ENCODE measurements around the gene HIPK3. TPM values are rescaled to one million over a fixed set of nuclear protein-coding genes. Genes with fewer than 3 reads are reported as not detected.
"Not testable (repeated sequence)": the region's sequence is repeated elsewhere in the genome, so short reads cannot be mapped to it uniquely, and the experiment has no call there.

Gene HIPK3
- total RNA-seq, 2 donors from 2014 or later, result 202 to 226 TPM

GRCh38 chr11:33291004-33291777 is 34.0 kb downstream of the HIPK3 start:
- ATAC-seq, result peak; percentile 91 to 97
- intact Hi-C loops (cut with DNase I), result no loop called here
- no peak for DNase-seq

- intact Hi-C loops (cut with DNase I), result no loop called here
- no peak for ATAC-seq
Observed at GRCh38 chr11:33292311-33292710, 35.1 kb downstream of the HIPK3 start.

DNA sequence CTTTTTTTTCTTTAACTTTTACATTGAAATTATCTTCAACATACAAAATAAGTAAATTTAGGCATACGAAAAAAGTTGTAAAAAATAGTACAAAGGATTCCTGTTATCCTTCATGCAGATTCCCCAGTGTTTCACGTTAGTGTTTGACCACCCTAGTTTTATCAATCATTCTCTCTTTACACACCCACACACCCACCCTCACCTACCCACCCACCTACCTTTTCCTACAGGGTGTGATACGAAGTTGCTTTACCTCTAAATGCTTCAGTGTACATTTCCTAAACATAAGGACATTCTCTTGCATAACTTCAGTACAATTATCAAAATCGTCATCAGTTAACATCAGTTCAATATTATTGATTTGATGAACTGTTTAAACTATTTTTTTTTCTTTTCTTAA is 37.0 kb downstream of the HIPK3 start:
- intact Hi-C loops (cut with DNase I), result no loop called here
- DNase-seq, result no peak
- no peak for ATAC-seq

More at GRCh38 chr11:33292311-33292710, 35.1 kb downstream of the HIPK3 start:
- no peak for DNase-seq

DNA sequence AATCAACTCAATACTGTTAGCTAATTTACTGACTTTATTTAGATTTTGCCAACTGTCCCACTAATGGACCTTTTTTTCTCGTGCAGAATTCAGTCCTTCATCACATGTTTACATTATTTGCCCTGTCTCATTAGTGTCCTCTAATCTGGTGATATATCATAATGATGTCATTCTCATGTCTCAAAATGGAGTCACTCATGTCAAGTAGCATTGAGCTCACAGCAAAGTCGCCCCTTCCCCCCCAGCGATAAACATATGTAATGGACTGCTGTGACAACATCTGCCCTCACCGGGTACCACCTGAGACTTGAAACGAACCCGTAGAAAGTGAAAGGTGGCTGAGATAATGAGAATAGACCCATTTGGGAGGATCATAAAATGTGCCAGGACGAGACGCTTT is 37.6 kb downstream of the HIPK3 start:
- DNase-seq (no peak), ATAC-seq (no peak)
- intact Hi-C loops (cut with DNase I), result no loop called here

- DNase-seq (no peak), ATAC-seq (no peak)
- intact Hi-C loops (cut with DNase I), result no loop called here
Observed at GRCh38 chr11:33296695-33297094, 39.5 kb downstream of the HIPK3 start.

DNA sequence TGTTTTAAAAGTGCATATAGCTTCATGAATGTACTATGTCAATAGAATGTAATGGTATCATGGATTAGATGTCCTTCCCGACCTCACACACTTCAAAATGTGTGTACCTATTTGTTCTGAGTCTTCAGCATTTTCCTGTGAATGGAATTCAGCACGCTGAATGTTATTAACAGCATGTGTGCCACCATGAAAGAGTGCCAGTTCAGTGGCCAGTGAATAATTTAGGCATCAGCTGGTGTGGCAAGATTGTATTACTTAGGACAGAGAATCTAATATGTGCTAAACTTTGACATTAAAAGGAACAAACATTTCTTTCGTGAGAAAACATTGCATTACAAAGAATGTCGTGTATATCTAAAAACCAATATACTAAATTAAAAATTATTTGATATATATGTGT is 46.4 kb downstream of the HIPK3 start:
- no peak for DNase-seq
- intact Hi-C loops (cut with DNase I), result no loop called here
- no peak for ATAC-seq

DNA sequence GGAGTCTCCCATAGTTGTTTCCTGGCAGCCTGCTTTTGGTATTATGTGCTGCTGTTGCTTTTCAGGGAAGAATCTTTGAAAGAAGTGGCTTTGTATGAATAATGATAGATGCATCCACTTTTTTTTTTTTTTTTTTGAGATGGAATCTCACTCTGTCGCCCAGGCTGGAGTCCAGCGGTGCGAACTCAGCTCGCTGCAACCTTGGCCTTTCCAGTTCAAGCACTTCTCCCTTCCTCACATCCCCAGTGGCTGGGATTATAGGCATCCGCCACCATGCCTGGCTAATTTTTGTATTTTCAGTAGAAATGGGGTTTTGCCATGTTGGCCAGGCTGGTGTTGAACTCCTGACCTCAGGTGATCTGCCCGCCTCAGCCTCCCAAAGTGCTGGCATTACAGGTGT is 49.6 kb downstream of the HIPK3 start:
- ATAC-seq; DNase-seq; intact Hi-C loops (cut with DNase I): not testable (repeated sequence)

GRCh38 chr11:33307984-33308383 is 50.8 kb downstream of the HIPK3 start:
- peak in 1 of 2 donors; percentile 24 for ATAC-seq
- no peak for DNase-seq
- intact Hi-C loops (cut with DNase I), result no loop called here

DNA sequence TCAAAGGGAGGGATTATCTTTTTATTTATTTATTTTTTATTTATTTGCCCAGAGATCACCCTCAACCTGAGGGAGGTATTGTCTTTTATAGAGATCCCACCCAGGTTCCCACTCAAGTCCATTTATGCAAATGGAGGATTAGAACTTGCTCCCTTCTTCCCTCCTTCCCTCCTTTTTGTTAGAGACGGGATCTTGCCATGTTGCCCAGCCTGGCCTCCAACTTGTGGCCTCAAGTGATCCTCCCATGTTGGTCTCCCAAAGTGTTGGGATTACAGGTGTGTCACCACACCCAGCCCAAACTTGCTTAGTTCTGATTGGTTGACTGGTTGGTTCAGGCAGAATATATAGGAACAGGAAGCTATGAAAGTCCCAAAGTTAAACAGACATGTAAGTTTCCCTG is 51.9 kb downstream of the HIPK3 start:
- DNase-seq (no peak), ATAC-seq (no peak)
- intact Hi-C loops (cut with DNase I), result no loop called here

DNA sequence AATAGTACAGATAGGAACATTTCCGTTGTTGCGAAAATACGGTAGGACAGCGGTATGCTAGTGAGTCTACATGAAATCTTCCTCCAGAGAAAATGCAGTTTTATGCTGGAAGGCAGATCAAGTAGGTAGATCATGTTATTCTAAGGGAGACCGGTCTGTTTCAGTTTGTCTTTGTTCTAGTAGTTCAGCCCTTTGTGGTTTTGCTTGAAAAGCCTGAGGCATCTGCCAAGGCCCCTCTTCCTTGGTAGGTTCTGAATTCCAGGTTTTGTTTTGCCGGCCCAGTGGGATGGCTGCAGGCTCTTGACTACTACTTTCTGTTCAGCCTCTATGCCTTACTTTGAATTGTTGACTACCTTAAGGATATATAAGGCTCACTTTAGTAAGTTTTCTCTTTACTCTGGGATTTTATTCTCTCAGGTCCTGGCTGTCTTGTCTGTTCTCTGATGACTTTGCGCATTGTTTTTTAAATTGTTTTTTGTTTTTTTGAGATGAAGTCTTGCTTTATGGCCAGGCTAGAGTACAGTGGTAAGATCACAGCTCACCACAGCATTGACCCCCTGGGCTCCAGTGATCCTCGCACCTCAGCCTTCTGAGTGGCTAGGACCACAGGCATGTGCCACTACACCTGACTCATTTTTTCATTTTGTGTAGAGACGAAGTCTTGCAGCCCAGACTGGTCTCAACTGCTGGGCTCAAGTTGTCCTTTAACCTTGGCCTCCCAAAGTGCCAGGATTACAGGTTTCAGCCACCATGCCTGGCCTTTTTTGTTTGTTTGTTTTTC is 53.7 kb downstream of the HIPK3 start:
- intact Hi-C loops (cut with DNase I), result no loop called here
- ATAC-seq (no peak), DNase-seq (no peak)

GRCh38 chr11:33311680-33312079 is 54.5 kb downstream of the HIPK3 start:
- no peak for ATAC-seq
- intact Hi-C loops (cut with DNase I), result no loop called here
- no peak for DNase-seq

GRCh38 chr11:33315822-33316221 is 58.6 kb downstream of the HIPK3 start:
- intact Hi-C loops (cut with DNase I), result no loop called here
- ATAC-seq (peak in 1 of 2 donors; percentile 34), DNase-seq (no peak)

DNA sequence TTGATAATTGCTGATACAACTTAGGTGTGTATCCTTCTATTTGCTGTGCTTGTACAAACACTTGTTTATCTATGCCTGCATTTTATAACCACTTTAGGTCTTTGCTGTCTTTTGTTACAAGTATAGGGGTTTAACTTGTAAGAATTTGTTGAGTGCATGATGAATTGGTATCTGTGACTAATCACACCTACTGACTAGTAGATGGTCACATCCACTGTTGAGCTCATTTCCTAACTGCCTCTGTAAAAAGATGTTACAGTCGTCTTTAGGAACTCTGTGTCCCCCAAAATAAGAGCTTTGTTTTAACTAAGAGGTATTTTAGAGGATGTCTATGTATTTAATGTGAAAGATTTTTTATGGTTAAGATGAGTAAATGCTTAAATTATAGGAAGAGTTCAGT is 60.5 kb downstream of the HIPK3 start:
- ATAC-seq, result no peak
- DNase-seq, result no peak
- intact Hi-C loops (cut with DNase I), result no loop called here

- intact Hi-C loops (cut with DNase I), result no loop called here
- DNase-seq, result no peak
- no peak for ATAC-seq
Observed at GRCh38 chr11:33320016-33320813, 63.0 kb downstream of the HIPK3 start.

DNA sequence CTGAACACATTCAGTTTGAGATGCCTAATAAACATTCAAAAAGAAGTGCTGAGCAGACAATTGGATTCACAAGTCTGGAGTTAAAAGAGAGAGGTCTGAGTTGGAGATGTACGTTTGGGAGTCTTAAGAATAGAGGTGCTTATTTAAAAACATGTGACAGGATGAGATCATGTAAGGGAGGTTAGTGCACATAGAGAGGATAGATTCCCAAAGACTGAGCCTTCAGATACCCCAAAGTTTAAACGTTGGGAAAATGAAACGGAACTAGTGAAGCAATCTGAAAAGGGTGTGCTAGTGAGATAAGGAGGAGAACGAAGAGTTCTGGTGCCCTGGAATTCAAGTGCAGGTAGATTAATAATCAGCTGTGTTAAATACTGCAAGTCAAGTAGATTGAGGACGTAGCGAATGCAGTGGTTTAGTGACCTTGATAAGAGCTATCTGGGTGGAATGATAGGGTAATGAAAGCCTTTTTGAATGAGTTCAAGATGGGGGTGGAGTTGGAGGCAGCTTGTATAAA is 63.7 kb downstream of the HIPK3 start:
- intact Hi-C loops (cut with DNase I), result no loop called here
- no peak for DNase-seq
- peak in 1 of 2 donors; percentile 51 for ATAC-seq

- ATAC-seq (no peak), DNase-seq (no peak)
- intact Hi-C loops (cut with DNase I), result no loop called here
Observed at GRCh38 chr11:33321422-33321821, 64.2 kb downstream of the HIPK3 start.

DNA sequence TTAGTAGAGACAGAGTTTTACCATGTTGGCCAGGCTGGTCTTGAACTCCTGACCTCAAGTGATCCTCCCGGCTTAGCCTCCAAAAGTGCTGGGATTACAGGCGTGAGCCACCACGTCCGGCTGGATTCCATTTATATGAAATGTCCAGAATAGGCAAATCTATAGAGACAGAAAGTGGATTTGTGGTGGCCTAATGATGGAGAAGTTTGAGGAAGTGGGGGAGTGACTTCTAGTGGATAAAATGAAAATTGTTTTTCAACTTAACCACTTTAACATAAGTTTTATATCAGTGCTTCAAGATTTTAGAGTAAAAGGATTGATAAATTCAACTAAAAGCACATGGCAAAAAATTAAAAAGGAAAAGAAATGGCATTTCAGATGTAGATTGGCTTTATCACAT is 66.2 kb downstream of the HIPK3 start:
- DNase-seq, result no peak
- ATAC-seq, result no peak
- intact Hi-C loops (cut with DNase I), result no loop called here

DNA sequence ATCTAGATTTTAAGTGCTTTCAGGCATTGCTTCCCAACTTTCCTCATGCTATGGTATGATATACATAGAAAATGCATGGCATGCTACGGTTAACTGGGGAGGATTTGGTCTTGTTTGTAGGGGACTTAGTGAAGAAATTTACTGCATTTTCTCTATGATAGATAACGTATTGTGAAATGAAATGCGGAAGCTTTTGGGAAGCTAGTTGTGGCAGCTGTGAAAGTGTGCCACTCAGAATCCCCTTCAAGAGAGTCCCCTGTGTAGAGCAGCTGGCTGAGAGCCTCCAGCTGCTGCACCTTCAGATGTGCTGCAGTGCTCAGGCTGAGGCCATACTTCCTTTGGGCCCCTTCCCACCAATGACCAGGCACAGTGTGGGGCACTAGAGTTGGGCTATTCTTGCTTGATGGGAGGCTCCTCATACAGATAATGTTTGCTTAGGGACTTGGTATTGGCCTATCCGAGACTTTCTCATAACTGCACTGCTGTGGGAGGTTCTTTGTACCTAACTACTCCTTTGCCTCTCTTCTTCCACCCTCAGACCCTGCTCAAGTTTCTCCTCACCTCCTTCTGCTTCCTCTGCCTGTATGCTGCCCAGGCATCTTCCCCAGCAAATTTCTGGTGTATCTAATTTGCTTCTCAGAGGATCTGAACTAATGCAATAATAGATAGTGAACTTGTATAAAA is 67.3 kb downstream of the HIPK3 start:
- intact Hi-C loops (cut with DNase I), result no loop called here
- peak; percentile 32 to 36 for ATAC-seq

DNA sequence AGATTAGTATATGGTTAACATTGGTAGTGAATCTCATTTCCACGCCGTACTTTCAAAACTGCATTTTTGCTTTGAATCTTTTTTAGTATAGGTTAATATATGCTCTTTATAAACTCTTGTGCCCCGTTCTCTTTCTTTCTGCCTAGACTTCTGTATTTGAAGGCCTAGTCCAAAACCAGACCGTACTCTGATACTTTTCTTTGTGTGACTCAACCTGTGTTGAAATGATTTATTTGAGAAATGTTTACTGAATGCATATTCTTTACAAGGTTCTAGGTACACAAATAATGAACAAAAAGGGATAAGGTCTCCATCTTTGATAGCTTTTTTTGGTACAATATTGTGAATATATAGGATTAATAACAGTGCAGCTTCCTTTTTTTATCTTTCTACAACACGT is 68.3 kb downstream of the HIPK3 start:
- DNase-seq, result no peak
- ATAC-seq, result no peak
- intact Hi-C loops (cut with DNase I), result loop anchor here (5.0 kb wide), 2 partner anchors 68 to 158 kb away; partner anchors contain the start of gene HIPK3 (in 1 of the 2)

More for the DNA sequence above, 67.3 kb downstream of the HIPK3 start:
- DNase-seq, result no peak

Data from left cardiac atrium (tissue), 4 donors.